NCI-H2196 (cell line): ENCODE results near the gene PLAC9.
A peak's percentile ranks its signal among the peaks of the same experiment; 100 is the strongest.

Experiments used
- DNase-seq: peaks from one replicate; lab custom pipeline; 2025; ENCODE audit not compliant: unreplicated experiment; lab: John Stamatoyannopoulos, UW

The PLAC9 gene

GRCh38 chr10:80177781-80178636, 45.5 kb downstream of the PLAC9 start:
- no peak for DNase-seq

GRCh38 chr10:80182986-80183385, 50.5 kb downstream of the PLAC9 start:
- DNase-seq: no peak

- DNase-seq: no peak
Measured at GRCh38 chr10:80183436-80183835, 50.9 kb downstream of the PLAC9 start.

- DNase-seq: no peak
Measured at GRCh38 chr10:80184291-80184690, 51.8 kb downstream of the PLAC9 start.

GRCh38 chr10:80185578-80186299, 53.2 kb downstream of the PLAC9 start:
- DNase-seq: no peak

GRCh38 chr10:80186364-80187012, 54.0 kb downstream of the PLAC9 start:
- DNase-seq: peak; percentile 68

- DNase-seq: no peak
Measured at GRCh38 chr10:80187060-80187459, 54.5 kb downstream of the PLAC9 start.

- DNase-seq: peak; percentile 67
Measured at GRCh38 chr10:80187465-80188409, 55.2 kb downstream of the PLAC9 start.

GRCh38 chr10:80188713-80189112, 56.2 kb downstream of the PLAC9 start:
- no peak for DNase-seq

GRCh38 chr10:80191589-80192270, 59.2 kb downstream of the PLAC9 start:
- DNase-seq: peak; percentile 6

GRCh38 chr10:80192553-80192952, 60.0 kb downstream of the PLAC9 start:
- DNase-seq: no peak

GRCh38 chr10:80194373-80195045, 62.0 kb downstream of the PLAC9 start:
- no peak for DNase-seq
